ENCODE measurements around the gene ST8SIA1.

GRCh38 chr12:22172501-22172900, 162.0 kb downstream of the ST8SIA1 start:
- TF ChIP-seq GATA2 (IDR thresholded peaks at IDR 0.05; ENCODE audit: low read depth, low read length) (no peak), GATA3 (IDR thresholded peaks at IDR 0.05; ENCODE audit: low read depth, low read length) (no peak)

All from SH-SY5Y (cell line).